SHP77 (cell line): Measurements from ENCODE around the gene GTPBP1.

Experiments used
- DNase-seq, 2 experiments: peaks; one replicate each; lab custom pipeline; 2025; lab: John Stamatoyannopoulos, UW

Gene GTPBP1

GRCh38 chr22:38704654-38705234, 1.0 kb upstream of the GTPBP1 start:
- peak in 1 of 2 experiments; percentile 11 for DNase-seq

- DNase-seq = no peak
These were observed 557 bp downstream of the GTPBP1 start for GRCh38 chr22:38706101-38706900.

GRCh38 chr22:38706901-38707195, 1.1 kb downstream of the GTPBP1 start:
- DNase-seq = no peak

GRCh38 chr22:38707346-38707745, 1.6 kb downstream of the GTPBP1 start:
- DNase-seq = no peak

GRCh38 chr22:38707984-38708383, 2.2 kb downstream of the GTPBP1 start:
- DNase-seq = no peak

GRCh38 chr22:38709306-38709705, 3.6 kb downstream of the GTPBP1 start:
- no peak for DNase-seq

- DNase-seq = no peak
These were observed 4.6 kb downstream of the GTPBP1 start for GRCh38 chr22:38710351-38710750.

- DNase-seq = no peak
These were observed 5.1 kb downstream of the GTPBP1 start for GRCh38 chr22:38710866-38711265.

GRCh38 chr22:38712486-38713207, 6.9 kb downstream of the GTPBP1 start:
- no peak for DNase-seq

GRCh38 chr22:38713921-38714320, 8.2 kb downstream of the GTPBP1 start:
- no peak for DNase-seq

- DNase-seq = no peak
These were observed 9.5 kb downstream of the GTPBP1 start for GRCh38 chr22:38715176-38715764.

GRCh38 chr22:38715852-38716251, 10.1 kb downstream of the GTPBP1 start:
- no peak for DNase-seq

- no peak for DNase-seq
These were observed 10.5 kb downstream of the GTPBP1 start for GRCh38 chr22:38716271-38716670.

- no peak for DNase-seq
These were observed 11.1 kb downstream of the GTPBP1 start for GRCh38 chr22:38716826-38717225.

GRCh38 chr22:38717244-38717643, 11.5 kb downstream of the GTPBP1 start:
- no peak for DNase-seq

GRCh38 chr22:38718414-38718813, 12.7 kb downstream of the GTPBP1 start:
- peak in 1 of 2 experiments; percentile 47 for DNase-seq

- no peak for DNase-seq
These were observed 13.5 kb downstream of the GTPBP1 start for GRCh38 chr22:38719196-38719595.

- no peak for DNase-seq
These were observed 14.6 kb downstream of the GTPBP1 start for GRCh38 chr22:38720350-38720749.

- DNase-seq = no peak
These were observed 15.8 kb downstream of the GTPBP1 start for GRCh38 chr22:38721551-38721950.

- no peak for DNase-seq
These were observed 18.4 kb downstream of the GTPBP1 start for GRCh38 chr22:38724176-38724575.

- peak in 1 of 2 experiments; percentile 61 for DNase-seq
These were observed 19.3 kb downstream of the GTPBP1 start for GRCh38 chr22:38724926-38725571.
